GM18505 (cell line): ENCODE measurements around the gene SULT2B1.

Experiments used
- ATAC-seq: cut with Tn5 transposase; IDR thresholded peaks from one replicate; pipeline ENCODE4 v1.9.1; 2021; ENCODE audit not compliant: unreplicated experiment
- POLR2A ChIP-seq: IDR thresholded peaks from 4 replicates; pipeline ENCODE4 v1.6.1; 2011; ENCODE audit warnings: borderline replicate concordance; ENCODE audit not compliant: insufficient read depth, insufficient read length; ENCODE audit errors: extremely low read depth

Gene SULT2B1

GRCh38 chr19:48541813-48542212 lies 10.2 kb upstream of the SULT2B1 start:
- no peak for TF ChIP-seq POLR2A
- ATAC-seq, result no peak

GRCh38 chr19:48543121-48543710 lies 8.8 kb upstream of the SULT2B1 start:
- no peak for TF ChIP-seq POLR2A
- ATAC-seq, result no peak

- no peak for TF ChIP-seq POLR2A
- ATAC-seq, result no peak
These were observed 6.9 kb upstream of the SULT2B1 start for GRCh38 chr19:48544856-48545750.

- no peak for ATAC-seq
These were observed 4.2 kb upstream of the SULT2B1 start for GRCh38 chr19:48547722-48548121.

GRCh38 chr19:48548253-48548911 lies 3.6 kb upstream of the SULT2B1 start:
- TF ChIP-seq POLR2A, result no peak
- no peak for ATAC-seq

More at GRCh38 chr19:48547722-48548121, 4.2 kb upstream of the SULT2B1 start:
- TF ChIP-seq POLR2A, result no peak

GRCh38 chr19:48549380-48549779 lies 2.6 kb upstream of the SULT2B1 start:
- ATAC-seq, result no peak
- no peak for TF ChIP-seq POLR2A

GRCh38 chr19:48552406-48553322 lies 692 bp downstream of the SULT2B1 start:
- ATAC-seq, result no peak
- no peak for TF ChIP-seq POLR2A

- no peak for TF ChIP-seq POLR2A
- no peak for ATAC-seq
These were observed 1.9 kb downstream of the SULT2B1 start for GRCh38 chr19:48553676-48554384.

GRCh38 chr19:48554385-48555091 lies 2.6 kb downstream of the SULT2B1 start:
- no peak for ATAC-seq
- no peak for TF ChIP-seq POLR2A

GRCh38 chr19:48556163-48556562 lies 4.2 kb downstream of the SULT2B1 start:
- no peak for TF ChIP-seq POLR2A
- no peak for ATAC-seq

- no peak for ATAC-seq
- no peak for TF ChIP-seq POLR2A
These were observed 4.9 kb downstream of the SULT2B1 start for GRCh38 chr19:48556825-48557224.
